GM21717 (cell line): ENCODE results near the gene SDF2L1.
"Not testable (repeated sequence)": the region's sequence is repeated elsewhere in the genome, so short reads cannot be mapped to it uniquely, and the experiment has no call there.

Experiments
- ATAC-seq: cut with Tn5 transposase; IDR thresholded peaks from one replicate; pipeline ENCODE4 v1.9.1; 2021; ENCODE audit warnings: mild to moderate bottlenecking, moderate library complexity; ENCODE audit not compliant: unreplicated experiment

SDF2L1 gene

DNA sequence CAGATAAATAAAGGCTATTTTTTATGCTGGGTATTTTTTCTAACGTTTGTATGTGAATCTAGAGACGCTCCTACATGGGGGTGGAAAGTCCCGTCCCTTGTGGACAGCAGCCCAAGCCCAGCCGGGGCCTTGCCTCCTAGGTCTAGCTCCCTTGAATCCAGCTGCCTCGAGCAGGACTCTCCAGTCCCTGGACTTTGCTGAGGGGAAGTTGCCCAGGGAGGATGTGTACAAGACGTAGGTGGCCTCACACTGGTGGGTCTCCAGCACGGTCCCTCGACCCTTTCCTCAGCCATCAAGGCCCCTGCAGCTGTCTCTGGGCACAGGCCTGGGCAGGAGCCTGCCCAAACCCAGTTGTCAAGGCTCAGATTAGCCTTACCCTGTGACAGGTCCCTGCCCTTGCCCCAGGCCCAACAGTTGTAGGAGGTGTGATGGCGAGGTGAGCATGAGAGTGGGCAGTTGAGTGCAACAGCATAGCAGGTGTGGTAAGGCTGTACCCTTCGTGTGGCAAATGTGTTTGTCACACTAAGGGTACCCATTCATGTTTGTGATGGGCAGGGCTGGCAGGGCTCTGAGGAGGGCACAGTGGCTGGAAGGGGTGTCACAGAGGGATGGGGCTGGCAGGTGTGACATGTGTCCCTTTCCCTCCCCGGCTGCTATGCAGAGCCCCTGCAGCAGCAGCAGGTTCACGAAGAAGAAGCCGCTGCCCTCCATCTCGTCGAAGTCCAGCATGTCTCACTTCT, 6.2 kb upstream of the SDF2L1 start:
- no peak for ATAC-seq

DNA sequence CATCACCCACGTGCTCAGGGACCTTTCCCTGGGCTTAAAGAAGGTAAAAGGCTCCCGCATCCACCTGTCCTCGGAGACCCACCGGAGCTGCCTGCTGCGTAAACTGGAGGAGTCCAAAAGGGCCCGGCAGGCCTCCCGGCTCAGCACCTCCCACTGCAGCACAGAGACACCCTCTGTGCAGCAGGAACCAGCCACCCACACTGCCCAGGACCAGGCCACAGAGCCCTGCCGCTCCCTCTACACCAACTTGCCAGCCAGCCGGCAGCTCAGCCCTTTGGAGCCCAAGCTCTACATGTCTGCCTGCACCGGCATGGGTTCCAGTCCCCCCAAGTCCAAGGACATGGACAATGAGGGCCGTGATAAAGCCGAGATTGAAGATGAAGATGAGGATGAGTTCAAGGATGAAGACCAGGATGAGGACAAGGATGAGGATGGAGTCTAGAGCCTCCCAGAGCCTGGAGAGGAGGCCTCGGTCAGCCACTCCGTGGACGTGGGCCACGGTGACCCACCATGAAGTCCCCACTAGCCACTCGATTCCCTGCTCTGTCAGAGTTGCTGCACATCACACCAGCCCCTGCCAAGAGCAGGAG, 5.4 kb upstream of the SDF2L1 start:
- ATAC-seq, result no peak

DNA sequence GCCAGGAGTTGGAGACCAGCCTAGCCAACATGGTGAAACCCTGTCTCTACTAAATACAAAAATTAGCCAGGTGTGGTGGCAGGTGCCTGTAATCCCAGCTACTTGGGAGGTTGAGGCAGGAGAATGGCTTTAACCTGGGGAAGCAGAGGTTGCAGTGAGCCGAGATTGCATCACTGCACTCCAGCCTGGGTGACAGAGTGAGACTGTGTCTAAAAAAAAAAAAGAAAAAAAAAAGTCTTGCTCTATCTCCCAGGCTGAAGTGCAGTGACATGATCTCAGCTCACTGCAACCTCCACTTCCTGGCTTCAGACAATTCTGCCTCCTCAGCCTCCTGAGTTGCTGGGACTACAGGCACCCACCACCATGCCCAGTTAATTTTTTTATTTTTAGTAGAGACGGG, 4.7 kb upstream of the SDF2L1 start:
- ATAC-seq, result not testable (repeated sequence)

- ATAC-seq, result no peak
These were observed 2.7 kb upstream of the SDF2L1 start for GRCh38 chr22:21639359-21639758.

DNA sequence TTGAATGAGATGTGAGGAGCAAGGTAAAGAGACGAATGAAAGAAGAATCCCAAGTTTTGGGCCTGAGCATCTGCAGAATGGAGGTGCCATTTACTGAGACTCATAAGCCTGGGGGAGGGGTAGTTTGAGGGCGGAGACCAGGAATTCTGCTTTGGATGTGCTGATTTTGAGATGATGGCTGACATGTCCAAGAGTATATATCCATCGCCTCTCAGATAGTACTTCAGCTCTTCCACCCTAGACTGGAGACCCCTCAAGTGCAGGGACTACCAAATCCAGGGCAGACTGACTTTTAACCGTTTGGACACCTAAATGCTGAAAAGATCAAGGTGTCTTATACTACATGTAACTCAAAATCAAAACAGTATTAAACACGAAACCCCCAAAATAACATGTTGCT, 1.3 kb upstream of the SDF2L1 start:
- no peak for ATAC-seq

GRCh38 chr22:21641417-21641788, 699 bp upstream of the SDF2L1 start:
- ATAC-seq, result no peak

DNA sequence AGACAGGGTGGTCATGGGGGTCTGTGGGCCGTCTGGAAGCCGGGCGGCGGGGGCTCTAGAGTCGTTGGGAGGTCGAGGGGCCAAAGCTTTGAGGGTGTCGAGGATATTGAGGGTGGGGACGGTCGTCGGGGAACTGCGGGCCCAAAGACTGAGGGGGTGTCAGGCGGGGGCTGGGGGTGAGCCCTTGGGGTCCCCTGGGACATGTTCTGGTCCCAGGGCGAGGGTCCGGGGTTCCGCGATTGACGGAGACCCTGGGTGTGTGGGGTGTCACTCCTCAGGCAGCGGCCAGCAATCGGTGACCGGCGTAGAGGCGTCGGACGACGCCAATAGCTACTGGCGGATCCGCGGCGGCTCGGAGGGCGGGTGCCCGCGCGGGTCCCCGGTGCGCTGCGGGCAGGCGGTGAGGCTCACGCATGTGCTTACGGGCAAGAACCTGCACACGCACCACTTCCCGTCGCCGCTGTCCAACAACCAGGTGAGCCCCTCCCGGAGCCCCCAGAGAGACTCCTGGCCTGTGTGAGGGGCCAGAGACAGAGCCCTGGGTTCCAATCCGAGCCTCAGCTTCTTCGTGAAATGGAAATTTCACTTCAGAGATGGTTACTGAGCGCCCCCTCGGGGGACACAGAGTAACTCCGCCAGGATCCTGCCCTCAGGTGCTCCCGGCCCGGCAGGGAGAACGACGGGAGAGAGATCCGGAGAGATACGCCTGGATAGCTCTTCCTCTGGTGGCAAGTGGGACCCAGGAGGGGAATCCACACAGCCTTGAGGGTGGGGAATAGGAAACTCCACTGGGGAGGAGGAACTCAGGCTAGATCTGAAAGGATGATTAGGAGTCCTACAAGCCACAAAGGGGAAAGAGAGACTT, 714 bp downstream of the SDF2L1 start:
- ATAC-seq, result peak; percentile 14

- no peak for ATAC-seq
These were observed 1.6 kb downstream of the SDF2L1 start for GRCh38 chr22:21643533-21644357.

- not testable (repeated sequence) for ATAC-seq
These were observed 3.4 kb downstream of the SDF2L1 start for GRCh38 chr22:21645513-21645912.

GRCh38 chr22:21646608-21647590, 4.8 kb downstream of the SDF2L1 start:
- no peak for ATAC-seq

DNA sequence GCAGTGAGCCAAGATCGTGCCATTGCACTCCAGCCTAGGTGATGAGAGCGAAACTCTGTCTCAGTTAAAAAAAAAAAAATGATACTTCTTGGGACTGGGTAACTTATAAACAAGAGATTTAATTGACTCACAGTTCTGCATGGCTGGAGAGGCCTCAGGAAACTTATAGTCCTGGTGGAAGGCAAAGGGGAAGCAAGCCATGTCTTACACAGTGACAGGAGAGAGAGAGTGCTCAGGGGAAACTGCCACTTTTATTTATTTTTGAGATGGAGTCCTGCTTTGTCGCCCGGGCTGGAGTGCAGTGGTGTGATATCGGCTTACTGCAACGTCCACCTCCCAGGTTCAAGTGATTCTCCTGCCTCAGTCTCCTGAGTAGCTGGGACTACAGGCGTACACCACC, 8.2 kb downstream of the SDF2L1 start:
- ATAC-seq, result no peak

- no peak for ATAC-seq
These were observed 8.9 kb downstream of the SDF2L1 start for GRCh38 chr22:21650823-21651520.

GRCh38 chr22:21651521-21652009, 9.5 kb downstream of the SDF2L1 start:
- peak; percentile 29 for ATAC-seq

GRCh38 chr22:21652010-21652546, 10.0 kb downstream of the SDF2L1 start:
- peak; percentile 70 for ATAC-seq

GRCh38 chr22:21652547-21653545, 10.7 kb downstream of the SDF2L1 start:
- ATAC-seq, result no peak

- no peak for ATAC-seq
These were observed 14.9 kb downstream of the SDF2L1 start for GRCh38 chr22:21657020-21657359.

- peak; percentile 47 for ATAC-seq
These were observed 15.4 kb downstream of the SDF2L1 start for GRCh38 chr22:21657360-21658032.
